IMR-90 (cell line): ENCODE data around the gene KLHL14. TPM values are rescaled to one million over a fixed set of nuclear protein-coding genes. Genes with fewer than 3 reads are reported as not detected.

Experiments
- ATAC-seq: fragments of 200-7000 bp; cut with Tn5 transposase; 2 replicates; pipeline ENCODE4 v1.9.1; 2020; ENCODE audit warnings: low read depth, mild to moderate bottlenecking, moderate library complexity
- BruUV-seq: library from RNA; stranded (reverse); fragments of 400-500 nt; replicated peaks from 2 replicates; lab custom pipeline; 2021; lab: Mats Ljungman, UMichigan
- CTCF ChIA-PET: fragments of 300-600 bp; formaldehyde crosslinking; extraction: SDS; loops from one replicate; lab custom pipeline; 2021; ENCODE audit warnings: antibody characterized with exemption; lab: Yijun Ruan, JAX
- POLR2A ChIA-PET: fragments of 300-600 bp; sonication (Branson Sonifier 250); formaldehyde crosslinking; loops from one replicate; lab custom pipeline; 2022; ENCODE audit warnings: antibody characterized with exemption; ENCODE audit not compliant: unreplicated experiment; lab: Charles Lee
- DNase-seq: peaks from one replicate; pipeline ENCODE4 v3.0.0; 2013
- H2AFZ ChIP-seq: replicated peaks from 2 replicates; pipeline ENCODE3; 2013; ENCODE audit warnings: low read length, mild to moderate bottlenecking; ENCODE audit not compliant: poor library complexity
- H2AK5ac ChIP-seq: 2 replicates; pipeline ENCODE4 v1.6.1; 2013; ENCODE audit warnings: low read depth, low read length, inconsistent platforms
- H2AK9ac ChIP-seq: replicated peaks from 2 replicates; pipeline ENCODE3; 2013; ENCODE audit warnings: mild to moderate bottlenecking, low read depth, low read length, moderate library complexity; ENCODE audit not compliant: poor library complexity
- H2BK120ac ChIP-seq: 2 replicates; pipeline ENCODE4 v1.6.1; 2013; ENCODE audit warnings: low read depth, low read length, inconsistent platforms
- H2BK15ac ChIP-seq: 3 replicates; pipeline ENCODE4 v1.6.1; 2013; ENCODE audit warnings: low read depth, low read length, inconsistent platforms
- H2BK20ac ChIP-seq: 2 replicates; pipeline ENCODE4 v1.6.1; 2013; ENCODE audit warnings: low read depth, mild to moderate bottlenecking, inconsistent platforms, low read length, moderate library complexity
- H2BK5ac ChIP-seq: 2 replicates; pipeline ENCODE4 v1.6.1; 2013; ENCODE audit warnings: mild to moderate bottlenecking, low read depth, low read length, inconsistent platforms; ENCODE audit not compliant: poor library complexity, severe bottlenecking
- H3K14ac ChIP-seq: replicated peaks from 2 replicates; pipeline ENCODE4 v1.6.1; 2013; ENCODE audit warnings: low read depth, low read length, inconsistent platforms
- H3K18ac ChIP-seq: 2 replicates; pipeline ENCODE4 v1.6.1; 2013; ENCODE audit warnings: low read depth, low read length, control low read depth
- H3K23ac ChIP-seq: 2 replicates; pipeline ENCODE4 v1.6.1; 2013; ENCODE audit warnings: low read depth, low read length, inconsistent platforms
- H3K27ac ChIP-seq: 2 replicates; pipeline ENCODE4 v1.5.1; 2013; ENCODE audit warnings: mild to moderate bottlenecking, control low read depth, low read length; ENCODE audit not compliant: insufficient read depth
- H3K27me3 ChIP-seq: 2 replicates; pipeline ENCODE4 v1.6.1; 2013; ENCODE audit warnings: low read length; ENCODE audit not compliant: control insufficient read depth, insufficient read depth
- H3K36me3 ChIP-seq: 2 replicates; pipeline ENCODE4 v1.6.1; 2013; ENCODE audit warnings: low read length, mixed read lengths; ENCODE audit not compliant: control insufficient read depth, insufficient read depth
- H3K4ac ChIP-seq: 2 replicates; pipeline ENCODE4 v1.6.1; 2013; ENCODE audit warnings: low read depth, low read length, inconsistent platforms
- H3K4me1 ChIP-seq: 2 replicates; pipeline ENCODE4 v1.6.1; 2013; ENCODE audit warnings: low read length, mixed read lengths; ENCODE audit not compliant: control insufficient read depth, insufficient read depth
- H3K4me2 ChIP-seq: 2 replicates; pipeline ENCODE4 v1.6.1; 2013; ENCODE audit warnings: low read depth, mild to moderate bottlenecking, control low read depth, low read length, moderate library complexity
- H3K4me3 ChIP-seq: 2 replicates; pipeline ENCODE4 v1.5.1; 2013; ENCODE audit warnings: low read depth, mild to moderate bottlenecking, control low read depth, low read length, moderate library complexity; ENCODE audit not compliant: insufficient read depth
- H3K56ac ChIP-seq: 2 replicates; pipeline ENCODE4 v1.6.1; 2013; ENCODE audit warnings: low read length, inconsistent platforms; ENCODE audit not compliant: insufficient read depth; ENCODE audit errors: extremely low read depth
- H3K79me1 ChIP-seq, 2 experiments: 2 replicates each; pipeline ENCODE4 v1.6.1; 2013; ENCODE audit warnings: low read length in 2 of 2, inconsistent platforms in 1 of 2, low read depth in 1 of 2
- H3K9ac ChIP-seq: 2 replicates; pipeline ENCODE4 v1.6.1; 2013; ENCODE audit warnings: low read depth, low read length, control low read depth
- H3K9me1 ChIP-seq: 2 replicates; pipeline ENCODE4 v1.6.1; 2013; ENCODE audit warnings: low read length, inconsistent platforms; ENCODE audit not compliant: insufficient read depth
- H3K9me3 ChIP-seq: 2 replicates; pipeline ENCODE4 v1.6.1; 2013; ENCODE audit warnings: low read length; ENCODE audit not compliant: control insufficient read depth, insufficient read depth
- H4K20me1 ChIP-seq: 2 replicates; pipeline ENCODE4 v1.6.1; 2013; ENCODE audit warnings: low read length, inconsistent platforms; ENCODE audit not compliant: insufficient read depth
- H4K5ac ChIP-seq: 2 replicates; pipeline ENCODE4 v1.6.1; 2013; ENCODE audit warnings: mild to moderate bottlenecking, low read depth, low read length, control low read depth
- H4K8ac ChIP-seq, 2 experiments: 2 replicates each; pipeline ENCODE4 v1.6.1; 2013; ENCODE audit warnings: low read depth in 2 of 2, low read length in 2 of 2, control low read depth in 1 of 2, inconsistent platforms in 1 of 2
- H4K91ac ChIP-seq: 2 replicates; pipeline ENCODE4 v1.6.1; 2013; ENCODE audit warnings: low read depth, low read length, inconsistent platforms; ENCODE audit not compliant: insufficient read depth
- CEBPB ChIP-seq: IDR thresholded peaks from 2 replicates; pipeline ENCODE4 v1.6.1; 2012; ENCODE audit warnings: low read depth, low read length, improper control_type of control experiment
- CHD1 ChIP-seq: IDR thresholded peaks from 2 replicates; pipeline ENCODE4 v1.6.1; 2012; ENCODE audit warnings: low read depth, low read length, improper control_type of control experiment
- CTCF ChIP-seq: conservative IDR thresholded peaks from 2 replicates; pipeline ENCODE4 v1.5.1; 2012; ENCODE audit warnings: mild to moderate bottlenecking, low read depth, low read length, improper control_type of control experiment
- FOS ChIP-seq: fragments of 150-350 bp; IDR thresholded peaks from 2 replicates; pipeline ENCODE4 v1.6.1; 2016; ENCODE audit warnings: low read depth, low read length
- MAFK ChIP-seq: IDR thresholded peaks from 2 replicates; pipeline ENCODE4 v1.6.1; 2012; ENCODE audit warnings: low read depth, low read length, improper control_type of control experiment
- MAZ ChIP-seq: IDR thresholded peaks from 2 replicates; pipeline ENCODE4 v1.6.1; 2012; ENCODE audit warnings: low read depth, mild to moderate bottlenecking, low read length, improper control_type of control experiment, moderate library complexity, borderline replicate concordance
- MXI1 ChIP-seq: IDR thresholded peaks from 2 replicates; pipeline ENCODE4 v1.6.1; 2012; ENCODE audit warnings: low read depth, mild to moderate bottlenecking, low read length, moderate library complexity, borderline replicate concordance
- NFE2L2 ChIP-seq: fragments of 150-350 bp; IDR thresholded peaks from 2 replicates; pipeline ENCODE4 v1.6.1; 2016; ENCODE audit warnings: low read depth, mild to moderate bottlenecking, low read length
- POLR2A ChIP-seq: IDR thresholded peaks from 2 replicates; pipeline ENCODE4 v1.6.1; 2012; ENCODE audit warnings: mild to moderate bottlenecking, low read depth, low read length
- RAD21 ChIP-seq: IDR thresholded peaks from 2 replicates; pipeline ENCODE4 v1.6.1; 2012; ENCODE audit warnings: low read length, improper control_type of control experiment
- RCOR1 ChIP-seq: IDR thresholded peaks from 2 replicates; pipeline ENCODE4 v1.6.1; 2012; ENCODE audit warnings: mild to moderate bottlenecking, low read length, improper control_type of control experiment; ENCODE audit not compliant: insufficient replicate concordance
- RFX5 ChIP-seq: IDR thresholded peaks from 2 replicates; pipeline ENCODE4 v1.8.0; 2012; ENCODE audit warnings: low read depth, mild to moderate bottlenecking, low read length, moderate library complexity
- SMC3 ChIP-seq: fragments of 150-350 bp; IDR thresholded peaks from 2 replicates; pipeline ENCODE4 v1.6.1; 2016; ENCODE audit warnings: low read depth, mild to moderate bottlenecking, antibody characterized with exemption, low read length, moderate library complexity
- USF2 ChIP-seq: fragments of 150-350 bp; IDR thresholded peaks from 2 replicates; pipeline ENCODE4 v1.6.1; 2017; ENCODE audit warnings: mild to moderate bottlenecking, antibody characterized with exemption, low read length, low read depth
- WGBS, 2 experiments: methylation state at CpG; one replicate each; pipeline versions ENCODE4 v1.1.5 to v1.1.7; 2013; ENCODE audit warnings: missing lambda C conversion rate in 2 of 2; ENCODE audit not compliant: insufficient read length in 1 of 2; ENCODE audit errors: extremely low coverage in 2 of 2; 5-methylcytosine and 5-hydroxymethylcytosine counted together
- dilution Hi-C: fragments of 300-500 bp; cut with HindIII; formaldehyde crosslinking; loops from one replicate; pipeline ENCODE4 v1.14.3; 2018; ENCODE audit warnings: low sequenced_read_pairs; ENCODE audit not compliant: unreplicated experiment
- in situ Hi-C: fragments of 300-500 bp; cut with MboI; formaldehyde crosslinking; loops from 3 replicates; pipeline ENCODE4 v1.14.3; 2019; ENCODE audit warnings: low sequenced_read_pairs, inconsistent platforms, mixed read lengths
- intact Hi-C: fragments of 100-400 bp; cut with micrococcal nuclease; formaldehyde crosslinking; loops from 2 replicates; pipeline ENCODE4 v1.10.0; 2022
- polyA plus RNA-seq, 3 experiments: library from polyadenylated mRNA; depleted of rRNA; stranded (reverse); fragments of >200 nt; gene quantifications; 2 replicates each; pipeline ENCODE4 v1.2.3, GENCODE V29; 2012; ENCODE audit warnings: low replicate concordance in 1 of 3
- total RNA-seq: library from RNA; depleted of rRNA; stranded (reverse); fragments of >200 nt; gene quantifications from 2 replicates; pipeline ENCODE4 v1.2.3, GENCODE V29; 2012

KLHL14 gene
- total and polyA plus RNA-seq, 2 of the 4 experiments (the other 2 are of a cell fraction): not detected

- intact Hi-C loops: no loop called here
Measured at GRCh38 chr18:32769586-32770053, 3.2 kb downstream of the KLHL14 start.

More at GRCh38 chr18:32769586-32770053, 3.2 kb downstream of the KLHL14 start:
- H4K5ac ChIP-seq: no peak overlapping the region
- H4K91ac ChIP-seq: no peak overlapping the region
- H2BK5ac ChIP-seq: no peak overlapping the region
- no peak overlapping the region for H2BK15ac ChIP-seq
- no peak overlapping the region for H2BK20ac ChIP-seq
- no peak overlapping the region for H3K56ac ChIP-seq
- H2AK5ac ChIP-seq: no peak overlapping the region
- H3K18ac ChIP-seq: no peak overlapping the region
- no peak overlapping the region for H2AK9ac ChIP-seq
- H3K4me3 ChIP-seq: no peak overlapping the region
- POLR2A ChIA-PET: no interaction called here
- H3K9ac ChIP-seq: no peak overlapping the region
- H3K79me1 ChIP-seq: no peaks in the 10 kb centered on the region
- H2BK120ac ChIP-seq: no peak overlapping the region
- H4K20me1 ChIP-seq: no peaks in the 10 kb centered on the region
- H3K4ac ChIP-seq: no peak overlapping the region
- H3K9me1 ChIP-seq: no peaks in the 10 kb centered on the region; the same call in 1 of the 2 replicates
- BruUV-seq: no TSS peak
- peaks cover 42% of the 10 kb centered on the region for H3K27me3 ChIP-seq
- H3K4me1 ChIP-seq: no peaks in the 10 kb centered on the region
- dilution Hi-C loops: no loop called here
- no peak overlapping the region for H3K4me2 ChIP-seq
- no peak overlapping the region for H3K23ac ChIP-seq
- no peaks in the 10 kb centered on the region for H3K9me3 ChIP-seq
- H3K36me3 ChIP-seq: no peaks in the 10 kb centered on the region
- ATAC-seq (no peak), DNase-seq (no peak)
- H4K8ac ChIP-seq: no peak overlapping the region
- in situ Hi-C loops: no loop called here
- 5% methylated on average over 29 of the region's 31 CpGs; no CpG with 5 or more reads in 1 of the 2 experiments for WGBS, 2 experiments
- H2AFZ ChIP-seq: peak overlapping the region; percentile 21
- no peak overlapping the region for H3K27ac ChIP-seq
- no peak overlapping the region for H3K14ac ChIP-seq
- CTCF ChIA-PET: no interaction called here
- no peak for TF ChIP-seq SMC3
- TF ChIP-seq CEBPB: no peak
- no peak for TF ChIP-seq NFE2L2
- no peak for TF ChIP-seq RAD21
- TF ChIP-seq MAZ: no peak
- TF ChIP-seq CHD1: no peak
- TF ChIP-seq POLR2A: no peak
- TF ChIP-seq MAFK: no peak
- no peak for TF ChIP-seq RFX5
- no peak for TF ChIP-seq RCOR1
- no peak for TF ChIP-seq MXI1
- TF ChIP-seq USF2: no peak
- TF ChIP-seq FOS: no peak
- TF ChIP-seq CTCF: no peak
